Fibroblast of skin of scalp (primary cell): ENCODE data around the gene TTLL13.
A peak's percentile ranks its signal among the peaks of the same experiment; 100 is the strongest.
"Not testable (repeated sequence)": the region's sequence is repeated elsewhere in the genome, so short reads cannot be mapped to it uniquely, and the experiment has no call there.

ENCODE experiments used
- DNase-seq: peaks from one replicate; pipeline ENCODE4 v3.0.0-alpha.2; 2013

The TTLL13 gene

GRCh38 chr15:90234096-90234988 lies 15.0 kb upstream of the TTLL13 start, which contains the start of gene GDPGP1:
GDPGP1 (plus strand) TSS chr15:90234209; CDS start chr15:90240909, 6,700 bp downstream.
- no peak for DNase-seq

DNA sequence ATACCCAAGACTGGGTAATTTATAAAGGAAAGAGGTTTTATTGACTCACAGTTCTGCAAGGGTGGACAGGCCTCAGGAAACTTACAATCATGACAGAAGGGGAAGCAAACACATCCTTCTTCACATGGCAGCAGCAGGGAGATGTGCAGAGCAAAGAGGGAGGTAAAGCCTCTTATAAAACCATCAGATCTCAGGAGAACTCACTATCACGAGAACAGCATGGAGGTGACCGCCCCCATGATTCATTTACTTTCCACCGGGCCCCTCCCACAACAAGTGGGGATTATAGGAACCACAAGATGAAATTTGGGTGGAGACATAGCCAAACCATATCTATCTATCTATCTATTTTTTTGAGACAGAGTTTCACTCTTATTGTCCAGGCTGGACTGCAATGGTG lies 10.0 kb upstream of the TTLL13 start:
- DNase-seq: no peak

DNA sequence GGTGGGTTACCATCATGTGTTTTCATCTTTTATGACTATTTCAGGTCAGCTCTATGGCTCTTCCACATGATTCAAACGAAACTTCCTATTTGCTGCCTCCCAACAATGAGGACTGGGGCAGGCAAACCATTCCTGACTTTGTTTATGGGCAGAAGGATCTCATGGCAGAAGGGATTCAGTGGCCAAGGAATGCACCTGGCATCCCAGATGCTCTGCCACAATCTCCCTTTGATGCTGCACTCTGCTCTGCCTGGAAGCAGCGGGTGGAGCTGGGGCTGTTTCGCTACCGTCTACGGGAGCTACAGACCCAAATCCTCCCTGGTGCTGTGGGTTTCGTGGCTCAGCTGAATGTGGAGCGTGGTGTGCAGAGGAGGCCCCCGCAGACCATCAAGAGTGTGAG lies 8.5 kb upstream of the TTLL13 start:
- DNase-seq: no peak

DNA sequence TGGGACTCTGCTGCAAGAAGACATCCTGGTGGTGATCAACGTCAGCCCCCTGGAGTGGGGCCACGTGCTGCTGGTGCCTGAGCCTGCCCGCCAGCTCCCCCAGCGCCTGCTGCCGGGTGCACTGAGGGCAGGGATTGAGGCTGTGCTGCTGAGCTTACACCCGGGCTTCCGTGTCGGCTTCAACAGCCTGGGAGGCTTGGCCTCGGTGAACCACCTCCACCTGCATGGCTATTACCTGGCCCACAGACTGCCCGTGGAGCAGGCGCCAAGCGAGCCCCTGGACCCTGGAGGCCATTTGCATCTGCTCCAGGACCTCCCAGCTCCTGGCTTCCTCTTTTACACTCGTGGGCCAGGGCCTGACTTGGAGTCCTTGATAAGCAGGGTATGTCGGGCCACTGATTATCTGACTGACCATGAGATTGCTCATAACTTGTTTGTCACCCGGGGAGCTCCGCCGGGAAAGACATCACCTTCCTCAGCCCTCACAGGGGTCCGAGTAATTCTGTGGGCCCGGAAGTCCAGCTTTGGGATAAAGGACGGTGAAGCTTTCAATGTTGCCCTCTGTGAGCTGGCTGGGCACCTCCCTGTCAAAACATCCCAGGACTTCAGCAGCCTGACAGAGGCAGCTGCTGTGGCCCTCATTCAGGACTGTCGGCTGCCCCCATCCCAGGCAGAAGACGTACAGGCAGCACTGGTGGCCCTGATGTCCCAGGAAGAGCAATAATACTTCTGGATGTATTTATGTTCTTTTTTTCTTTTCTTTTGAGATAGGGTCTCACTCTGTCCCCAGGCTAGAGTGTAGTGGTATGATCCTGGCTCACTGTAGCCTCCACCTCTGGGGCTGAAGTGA lies 7.8 kb upstream of the TTLL13 start:
- no peak for DNase-seq

DNA sequence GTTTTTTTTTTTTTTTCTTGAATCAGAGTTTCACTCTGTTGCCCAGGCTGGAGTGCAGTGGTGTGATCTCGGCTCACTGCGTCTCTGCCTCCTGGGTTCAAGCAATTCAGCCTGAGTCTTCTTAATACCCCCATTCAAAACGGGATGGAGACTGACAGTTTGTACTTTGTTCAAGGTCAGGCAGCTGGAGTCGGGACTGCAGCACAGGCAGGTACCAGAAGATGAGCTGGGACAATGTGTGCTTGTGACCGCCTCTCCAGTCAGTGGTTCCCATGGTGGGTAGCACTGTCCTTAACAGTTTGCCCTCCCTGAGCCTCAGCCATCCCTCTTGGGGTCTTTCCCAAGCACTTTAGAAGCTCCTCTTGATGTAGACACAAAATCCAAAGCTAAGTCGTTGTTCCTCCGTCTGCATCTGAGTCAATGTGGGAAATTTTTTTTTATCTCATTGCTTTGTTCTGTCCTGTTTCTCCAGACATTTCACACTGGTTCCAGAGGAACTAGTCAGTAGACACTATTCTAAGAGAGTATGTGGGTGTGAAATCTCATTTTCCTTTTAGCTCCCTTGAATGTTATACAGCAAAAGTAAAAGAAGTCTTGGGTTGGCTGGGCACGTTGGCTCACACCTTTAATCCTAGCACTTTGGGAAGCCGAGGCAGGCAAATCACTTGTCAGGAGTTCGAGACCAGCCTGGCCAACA lies 5.3 kb upstream of the TTLL13 start:
- DNase-seq: no peak

- no peak for DNase-seq
Observed at GRCh38 chr15:90248789-90249202, 560 bp upstream of the TTLL13 start.

- no peak for DNase-seq
Observed at GRCh38 chr15:90257776-90258175, 8.4 kb downstream of the TTLL13 start.

DNA sequence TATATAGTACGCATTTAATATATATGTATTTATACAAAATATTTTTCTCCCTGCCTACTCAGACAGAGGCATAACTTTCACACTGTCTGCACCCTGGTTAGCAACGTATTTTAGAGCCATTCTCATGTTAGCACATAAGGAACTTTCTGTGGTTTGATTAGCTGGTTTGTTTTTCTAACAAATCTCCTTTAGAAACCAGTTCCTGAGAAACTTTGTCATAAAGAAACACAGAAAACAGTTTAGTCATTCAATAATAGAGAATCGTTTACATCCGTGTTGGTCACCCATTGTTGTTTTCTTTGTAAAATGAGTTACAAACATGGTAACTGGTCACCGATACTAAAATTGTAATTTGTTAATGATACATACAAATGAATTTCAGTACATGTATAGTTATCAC lies 10.2 kb downstream of the TTLL13 start:
- DNase-seq: no peak

DNA sequence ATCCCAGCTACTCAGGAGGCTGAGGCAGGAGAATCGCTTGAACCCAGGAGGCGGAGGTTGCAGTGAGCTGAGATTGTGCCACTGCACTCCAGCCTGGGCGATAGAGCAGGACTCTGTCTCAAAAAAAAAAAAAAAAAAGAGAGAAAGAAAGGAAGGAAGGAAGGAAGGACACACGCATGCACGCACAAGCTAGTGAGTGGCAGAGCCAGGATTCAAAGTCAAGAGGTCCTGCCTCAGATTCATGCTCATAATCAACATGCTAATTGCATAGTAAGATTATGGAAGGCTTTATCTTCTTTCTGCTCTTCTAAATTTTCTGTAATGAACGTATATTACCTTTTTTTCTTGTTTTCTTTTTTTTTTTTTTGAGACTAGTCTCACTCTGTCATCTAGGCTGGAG lies 11.4 kb downstream of the TTLL13 start:
- not testable (repeated sequence) for DNase-seq

DNA sequence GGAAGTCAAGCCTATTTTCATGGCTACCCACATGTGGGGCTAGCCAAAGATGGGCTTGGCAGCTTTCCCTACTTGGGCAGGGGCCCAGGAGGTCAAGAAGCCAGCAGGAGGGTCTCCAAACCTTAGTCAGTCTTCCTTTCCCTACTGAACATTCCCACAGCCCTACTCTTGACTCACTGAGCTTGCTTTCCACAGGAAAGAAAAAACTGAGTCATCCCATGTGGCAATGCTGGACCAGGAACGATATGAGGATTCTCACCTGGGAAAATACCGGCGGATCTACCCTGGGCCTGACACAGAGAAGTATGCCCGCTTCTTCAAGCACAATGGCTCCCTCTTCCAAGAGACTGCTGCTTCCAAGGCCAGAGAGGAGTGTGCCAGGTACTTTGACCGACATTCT lies 12.5 kb downstream of the TTLL13 start:
- DNase-seq: no peak

DNA sequence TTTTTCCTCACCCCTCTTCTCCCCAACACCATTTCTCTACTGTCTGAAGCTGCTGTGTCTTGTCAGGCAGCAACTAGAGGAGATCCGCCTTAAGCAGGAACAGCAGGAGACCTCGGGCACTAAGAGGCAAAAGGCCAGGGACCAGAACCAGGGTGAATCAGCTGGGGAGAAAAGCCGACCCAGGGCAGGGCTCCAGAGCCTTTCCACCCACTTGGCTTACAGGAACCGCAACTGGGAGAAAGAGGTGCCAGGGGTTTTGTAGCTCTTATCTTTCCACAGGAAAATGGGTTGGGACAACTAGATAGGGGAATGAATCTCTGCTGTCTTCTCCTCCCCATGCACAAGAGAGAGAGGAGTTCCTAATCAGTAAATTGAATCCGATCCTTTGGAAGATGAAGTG lies 13.1 kb downstream of the TTLL13 start:
- DNase-seq: no peak

GRCh38 chr15:90264671-90265070 lies 15.3 kb downstream of the TTLL13 start:
- no peak for DNase-seq

GRCh38 chr15:90265271-90266060 lies 16.1 kb downstream of the TTLL13 start, which contains the start of gene NGRN:
NGRN (plus strand) TSS chr15:90265672; CDS start chr15:90265713, 41 bp downstream.
- peak; percentile 90 for DNase-seq

- DNase-seq: peak; percentile 19
Observed at GRCh38 chr15:90266061-90266431, 16.7 kb downstream of the TTLL13 start.

- peak; percentile 27 for DNase-seq
Observed at GRCh38 chr15:90266485-90266884, 17.1 kb downstream of the TTLL13 start.

GRCh38 chr15:90268415-90268814 lies 19.1 kb downstream of the TTLL13 start:
- no peak for DNase-seq

- DNase-seq: no peak
Observed at GRCh38 chr15:90270502-90271150, 21.3 kb downstream of the TTLL13 start.

DNA sequence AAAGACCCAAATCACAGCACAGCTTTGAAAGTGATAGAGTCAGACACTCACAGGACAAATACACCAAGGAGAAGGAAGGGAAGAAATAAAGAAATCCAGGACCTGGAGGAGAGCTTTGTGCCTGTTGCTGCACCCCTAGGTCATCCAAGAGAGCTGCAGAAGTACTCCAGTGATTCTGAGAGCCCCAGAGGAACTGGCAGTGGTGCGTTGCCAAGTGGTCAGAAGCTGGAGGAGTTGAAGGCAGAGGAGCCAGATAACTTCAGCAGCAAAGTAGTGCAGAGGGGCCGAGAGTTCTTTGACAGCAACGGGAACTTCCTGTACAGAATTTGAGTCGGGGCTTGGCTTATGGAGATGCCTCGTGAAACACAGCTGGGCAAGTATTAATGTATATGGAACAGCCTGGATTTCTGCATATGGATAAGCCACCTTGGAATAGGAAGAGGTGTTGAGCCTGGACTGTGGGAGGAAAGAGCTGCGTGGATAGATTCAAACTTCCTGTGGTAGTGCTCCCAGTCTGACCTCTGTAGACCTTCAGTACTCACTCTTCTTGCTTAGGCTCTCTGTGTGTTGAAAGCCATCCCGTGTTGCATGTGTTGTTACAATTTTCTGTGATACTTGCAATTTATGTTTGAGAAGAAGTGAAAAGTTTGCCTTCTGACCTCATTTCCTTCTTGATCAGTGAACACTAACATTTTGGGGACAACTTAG lies 22.3 kb downstream of the TTLL13 start:
- no peak for DNase-seq

DNA sequence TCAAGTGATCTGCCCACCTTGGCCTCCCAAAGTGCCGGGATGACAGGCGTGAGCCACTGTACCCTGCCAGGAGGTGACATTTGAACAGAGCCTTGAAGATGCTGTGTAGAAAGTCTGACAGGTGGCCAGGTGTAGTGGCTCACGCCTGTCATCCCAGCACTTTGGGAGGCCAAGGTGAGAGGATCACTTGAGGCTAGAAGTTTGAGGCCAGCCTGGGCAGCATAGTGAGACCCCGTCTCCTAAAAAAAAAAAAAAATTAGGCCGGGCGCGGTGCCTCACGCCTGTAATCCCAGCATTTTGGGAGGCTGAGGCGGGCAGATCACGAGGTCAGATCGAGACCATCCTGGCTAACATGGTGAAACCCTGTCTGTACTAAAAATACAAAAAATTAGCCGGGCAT lies 29.1 kb downstream of the TTLL13 start:
- not testable (repeated sequence) for DNase-seq

DNA sequence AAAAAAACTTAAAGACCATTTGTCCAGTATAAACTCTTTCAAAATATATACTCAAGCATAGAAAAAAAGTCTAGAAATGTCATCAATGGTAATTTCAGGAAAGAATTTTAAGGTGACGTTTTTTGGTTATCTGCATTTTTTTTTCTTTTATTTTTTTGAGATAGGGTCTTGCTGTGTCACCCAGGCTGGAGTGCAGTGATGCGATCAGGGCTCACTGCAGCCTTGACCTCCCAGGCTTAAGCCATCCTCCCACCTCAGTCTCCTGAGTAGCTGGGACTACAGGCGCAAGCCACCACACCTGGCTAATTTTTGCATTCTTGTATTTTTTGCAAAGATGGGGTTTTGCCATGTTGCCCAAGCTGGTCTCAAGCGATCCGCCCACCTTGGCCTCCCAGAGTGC lies 31.4 kb downstream of the TTLL13 start:
- not testable (repeated sequence) for DNase-seq

DNA sequence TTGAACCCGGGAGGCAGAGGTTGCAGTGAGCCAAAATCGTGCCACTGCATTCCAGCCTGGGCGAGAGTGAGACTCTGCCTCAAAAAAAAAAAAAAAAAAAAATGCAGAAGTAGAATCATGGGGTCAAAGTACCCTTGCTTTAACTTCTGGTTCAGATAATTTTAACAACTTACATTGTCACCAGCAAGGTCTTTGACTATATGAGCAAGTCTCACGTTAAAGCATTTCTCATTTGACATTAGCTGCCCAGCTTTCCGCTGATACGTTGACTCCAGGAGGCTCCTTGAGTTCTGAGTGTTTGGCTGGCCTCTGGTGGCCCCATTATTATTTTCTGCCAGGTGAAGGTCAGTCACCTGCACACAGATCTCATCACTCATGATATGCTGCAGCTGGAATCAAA lies 32.3 kb downstream of the TTLL13 start:
- DNase-seq: not testable (repeated sequence)
